Activated naive CD8-positive, alpha-beta T cell treated with anti-CD3 and anti-CD28 coated beads, Interleukin-2, amount 50 U/mL, for 24 hours (primary cell): ENCODE data around the gene COX4I1.
"Not testable (repeated sequence)": the region's sequence is repeated elsewhere in the genome, so short reads cannot be mapped to it uniquely, and the experiment has no call there.

Experiments
- ATAC-seq: fragments of 150-1000 bp; cut with Tn5 transposase; one replicate; pipeline ENCODE4 v1.10.0; 2021
- DNase-seq: peaks from one replicate; pipeline ENCODE4 v3.0.0; 2021
- H3K27ac Mint-ChIP-seq: one replicate; pipeline ENCODE4 v1.8.0; 2021; ENCODE audit warnings: mild to moderate bottlenecking, mixed read lengths
- H3K27me3 Mint-ChIP-seq: one replicate; pipeline ENCODE4 v1.8.0; 2021; ENCODE audit warnings: mixed read lengths
- H3K36me3 Mint-ChIP-seq: one replicate; pipeline ENCODE4 v1.8.0; 2021; ENCODE audit warnings: low read depth, mixed read lengths
- H3K4me1 Mint-ChIP-seq: one replicate; pipeline ENCODE4 v1.8.0; 2021; ENCODE audit warnings: mixed read lengths
- H3K4me3 Mint-ChIP-seq: one replicate; pipeline ENCODE4 v1.8.0; 2021; ENCODE audit warnings: mild to moderate bottlenecking, moderate library complexity, mixed read lengths
- H3K9me3 Mint-ChIP-seq: one replicate; pipeline ENCODE4 v1.8.0; 2021; ENCODE audit warnings: mixed read lengths

The COX4I1 gene

GRCh38 chr16:85833219-85833920, 33.9 kb downstream of the COX4I1 start:
- Mint-ChIP-seq H3K27me3 (peaks cover 49% of the 10 kb centered on the region), H3K36me3 (no peaks in the 10 kb centered on the region), H3K4me3 (no peak overlapping the region), H3K4me1 (peaks cover 14% of the 10 kb centered on the region), H3K9me3 (no peaks in the 10 kb centered on the region), H3K27ac (no peak overlapping the region)
- no peak for DNase-seq
- no peak for ATAC-seq

GRCh38 chr16:85834741-85835140, 35.2 kb downstream of the COX4I1 start:
- ATAC-seq (no peak), DNase-seq (no peak)
- Mint-ChIP-seq H3K27ac (no peak overlapping the region), H3K4me3 (no peak overlapping the region), H3K27me3 (peaks cover 49% of the 10 kb centered on the region), H3K9me3 (no peaks in the 10 kb centered on the region), H3K4me1 (peaks cover 3% of the 10 kb centered on the region), H3K36me3 (no peaks in the 10 kb centered on the region)

GRCh38 chr16:85835227-85835751, 35.8 kb downstream of the COX4I1 start:
- Mint-ChIP-seq H3K27ac (no peak overlapping the region), H3K27me3 (peaks cover 51% of the 10 kb centered on the region), H3K4me1 (peaks cover 3% of the 10 kb centered on the region), H3K9me3 (no peaks in the 10 kb centered on the region), H3K36me3 (no peaks in the 10 kb centered on the region), H3K4me3 (no peak overlapping the region)
- ATAC-seq, result no peak
- no peak for DNase-seq

- Mint-ChIP-seq H3K9me3 (no peaks in the 10 kb centered on the region), H3K27me3 (peaks cover 46% of the 10 kb centered on the region), H3K27ac (no peak overlapping the region), H3K4me1 (peaks cover 3% of the 10 kb centered on the region), H3K4me3 (no peak overlapping the region), H3K36me3 (no peaks in the 10 kb centered on the region)
- DNase-seq, result no peak
- no peak for ATAC-seq
Observed at GRCh38 chr16:85835956-85836705, 36.6 kb downstream of the COX4I1 start.

- peaks cover 39% of the 10 kb centered on the region for H3K27me3 Mint-ChIP-seq
- H3K4me3 Mint-ChIP-seq, result no peak overlapping the region
- ATAC-seq (no peak), DNase-seq (no peak)
- peaks cover 3% of the 10 kb centered on the region for H3K4me1 Mint-ChIP-seq
- no peak overlapping the region for H3K27ac Mint-ChIP-seq
- H3K36me3 Mint-ChIP-seq, result no peaks in the 10 kb centered on the region
- no peaks in the 10 kb centered on the region for H3K9me3 Mint-ChIP-seq
Observed at GRCh38 chr16:85836706-85837582, 37.4 kb downstream of the COX4I1 start.

GRCh38 chr16:85837654-85838053, 38.2 kb downstream of the COX4I1 start:
- DNase-seq, H3K4me3 Mint-ChIP-seq, ATAC-seq, H3K9me3 Mint-ChIP-seq, H3K4me1 Mint-ChIP-seq, H3K27ac Mint-ChIP-seq, H3K36me3 Mint-ChIP-seq: not testable (repeated sequence)
- peaks cover 35% of the 10 kb centered on the region for H3K27me3 Mint-ChIP-seq

- no peak for ATAC-seq
- no peaks in the 10 kb centered on the region for H3K4me1 Mint-ChIP-seq
- H3K27me3 Mint-ChIP-seq, result peaks cover 29% of the 10 kb centered on the region
- no peaks in the 10 kb centered on the region for H3K36me3 Mint-ChIP-seq
- no peaks in the 10 kb centered on the region for H3K9me3 Mint-ChIP-seq
- H3K27ac Mint-ChIP-seq, result no peak overlapping the region
- no peak overlapping the region for H3K4me3 Mint-ChIP-seq
- DNase-seq, result no peak
Observed at GRCh38 chr16:85838381-85838780, 38.9 kb downstream of the COX4I1 start.

GRCh38 chr16:85838876-85839585, 39.5 kb downstream of the COX4I1 start:
- Mint-ChIP-seq H3K27me3 (peaks cover 27% of the 10 kb centered on the region), H3K9me3 (no peaks in the 10 kb centered on the region), H3K4me1 (no peaks in the 10 kb centered on the region), H3K36me3 (no peaks in the 10 kb centered on the region), H3K27ac (no peak overlapping the region), H3K4me3 (no peak overlapping the region)
- DNase-seq (no peak), ATAC-seq (no peak)

- peaks cover 31% of the 10 kb centered on the region for H3K27me3 Mint-ChIP-seq
- H3K27ac Mint-ChIP-seq, result no peak overlapping the region
- no peaks in the 10 kb centered on the region for H3K9me3 Mint-ChIP-seq
- ATAC-seq (no peak), DNase-seq (no peak)
- peaks cover 2% of the 10 kb centered on the region for H3K4me1 Mint-ChIP-seq
- H3K36me3 Mint-ChIP-seq, result no peaks in the 10 kb centered on the region
- no peak overlapping the region for H3K4me3 Mint-ChIP-seq
Observed at GRCh38 chr16:85839681-85840240, 40.3 kb downstream of the COX4I1 start.

GRCh38 chr16:85840395-85840794, 40.9 kb downstream of the COX4I1 start:
- no peak overlapping the region for H3K27ac Mint-ChIP-seq
- H3K9me3 Mint-ChIP-seq, result no peaks in the 10 kb centered on the region
- H3K4me3 Mint-ChIP-seq, result no peak overlapping the region
- no peaks in the 10 kb centered on the region for H3K36me3 Mint-ChIP-seq
- peaks cover 31% of the 10 kb centered on the region for H3K27me3 Mint-ChIP-seq
- peaks cover 5% of the 10 kb centered on the region for H3K4me1 Mint-ChIP-seq
- DNase-seq, result no peak
- ATAC-seq, result no peak

- DNase-seq (no peak), ATAC-seq (no peak)
- H3K36me3 Mint-ChIP-seq, result no peaks in the 10 kb centered on the region
- no peak overlapping the region for H3K27ac Mint-ChIP-seq
- H3K4me3 Mint-ChIP-seq, result no peak overlapping the region
- no peaks in the 10 kb centered on the region for H3K9me3 Mint-ChIP-seq
- H3K27me3 Mint-ChIP-seq, result peaks cover 31% of the 10 kb centered on the region
- H3K4me1 Mint-ChIP-seq, result peaks cover 5% of the 10 kb centered on the region
Observed at GRCh38 chr16:85840801-85841200, 41.3 kb downstream of the COX4I1 start.

- no peak for ATAC-seq
- DNase-seq, result no peak
- Mint-ChIP-seq H3K27ac (no peak overlapping the region), H3K9me3 (no peaks in the 10 kb centered on the region), H3K4me3 (no peak overlapping the region), H3K36me3 (no peaks in the 10 kb centered on the region), H3K4me1 (peaks cover 5% of the 10 kb centered on the region), H3K27me3 (peaks cover 28% of the 10 kb centered on the region)
Observed at GRCh38 chr16:85842435-85842834, 42.9 kb downstream of the COX4I1 start.

GRCh38 chr16:85842848-85843247, 43.4 kb downstream of the COX4I1 start:
- Mint-ChIP-seq H3K4me3 (no peak overlapping the region), H3K27me3 (peaks cover 25% of the 10 kb centered on the region), H3K4me1 (peaks cover 5% of the 10 kb centered on the region), H3K36me3 (no peaks in the 10 kb centered on the region), H3K27ac (no peak overlapping the region), H3K9me3 (no peaks in the 10 kb centered on the region)
- ATAC-seq, result no peak
- no peak for DNase-seq
